Osteocyte (in vitro differentiated cells): Measurements from ENCODE around the gene SMYD3. TPM values are rescaled to one million over a fixed set of nuclear protein-coding genes. Genes with fewer than 3 reads are reported as not detected.
A peak's percentile ranks its signal among the peaks of the same experiment; 100 is the strongest.

Source experiments
- DNase-seq: peaks from one replicate; pipeline ENCODE4 v3.0.0; 2021; ENCODE audit warnings: mixed read lengths; ENCODE audit not compliant: unreplicated experiment; ENCODE audit errors: extremely low spot score
- H3K27ac Mint-ChIP-seq: one replicate; pipeline ENCODE4 v1.8.0; 2021; ENCODE audit warnings: mild to moderate bottlenecking, mixed read lengths; ENCODE audit not compliant: unreplicated experiment
- H3K27me3 Mint-ChIP-seq: one replicate; pipeline ENCODE4 v1.8.0; 2021; ENCODE audit warnings: mixed read lengths; ENCODE audit not compliant: unreplicated experiment
- H3K36me3 Mint-ChIP-seq: one replicate; pipeline ENCODE4 v1.8.0; 2021; ENCODE audit warnings: mixed read lengths; ENCODE audit not compliant: unreplicated experiment
- H3K4me1 Mint-ChIP-seq: one replicate; pipeline ENCODE4 v1.8.0; 2021; ENCODE audit warnings: mixed read lengths; ENCODE audit not compliant: unreplicated experiment
- H3K4me3 Mint-ChIP-seq: one replicate; pipeline ENCODE4 v1.8.0; 2021; ENCODE audit warnings: mild to moderate bottlenecking, moderate library complexity, mixed read lengths; ENCODE audit not compliant: unreplicated experiment
- H3K9me3 Mint-ChIP-seq: one replicate; pipeline ENCODE4 v1.8.0; 2021; ENCODE audit warnings: mixed read lengths; ENCODE audit not compliant: unreplicated experiment
- CTCF ChIP-seq: fragments of 200-600 bp; sonication (generic); IDR thresholded peaks from 2 replicates; pipeline ENCODE4 v1.5.0; 2021; ENCODE audit warnings: antibody characterized with exemption, mild to moderate bottlenecking, moderate library complexity
- total RNA-seq: library from RNA; stranded (reverse); gene quantifications from 2 replicates; pipeline ENCODE4 v1.2.1, GENCODE V29; 2021

SMYD3 gene
- total RNA-seq, 1 donor from 2014 or later: 22.3 TPM

GRCh38 chr1:246215510-246215903 is 291.6 kb downstream of the SMYD3 start:
- peak overlapping the region; percentile 44 for H3K4me3 Mint-ChIP-seq
- H3K27ac Mint-ChIP-seq: peak overlapping the region; percentile 85
- peaks cover 32% of the 10 kb centered on the region for H3K4me1 Mint-ChIP-seq
- no peaks in the 10 kb centered on the region for H3K27me3 Mint-ChIP-seq
- TF ChIP-seq CTCF: no peak
- H3K36me3 Mint-ChIP-seq: no peaks in the 10 kb centered on the region
- no peaks in the 10 kb centered on the region for H3K9me3 Mint-ChIP-seq
- no peak for DNase-seq

- Mint-ChIP-seq H3K27ac (peak overlapping the region; percentile 85), H3K4me3 (peak overlapping the region; percentile 44), H3K36me3 (no peaks in the 10 kb centered on the region)
These were observed 292.2 kb downstream of the SMYD3 start for GRCh38 chr1:246214708-246215509.

GRCh38 chr1:246213947-246214346 is 293.1 kb downstream of the SMYD3 start:
- Mint-ChIP-seq H3K9me3 (no peaks in the 10 kb centered on the region), H3K36me3 (no peaks in the 10 kb centered on the region), H3K27me3 (no peaks in the 10 kb centered on the region), H3K4me1 (peaks cover 24% of the 10 kb centered on the region), H3K27ac (peak overlapping the region; percentile 85), H3K4me3 (no peak overlapping the region)
- no peak for DNase-seq
- no peak for TF ChIP-seq CTCF

More at GRCh38 chr1:246214708-246215509, 292.2 kb downstream of the SMYD3 start:
- no peak for DNase-seq
- Mint-ChIP-seq H3K9me3 (no peaks in the 10 kb centered on the region), H3K27me3 (no peaks in the 10 kb centered on the region), H3K4me1 (peaks cover 31% of the 10 kb centered on the region)
- TF ChIP-seq CTCF: no peak

- Mint-ChIP-seq H3K9me3 (no peaks in the 10 kb centered on the region), H3K27me3 (no peaks in the 10 kb centered on the region)
These were observed 293.6 kb downstream of the SMYD3 start for GRCh38 chr1:246213502-246213901.

More at GRCh38 chr1:246213502-246213901, 293.6 kb downstream of the SMYD3 start:
- H3K4me1 Mint-ChIP-seq: peaks cover 22% of the 10 kb centered on the region
- no peak overlapping the region for H3K4me3 Mint-ChIP-seq
- TF ChIP-seq CTCF: no peak
- DNase-seq: no peak
- H3K27ac Mint-ChIP-seq: no peak overlapping the region
- no peaks in the 10 kb centered on the region for H3K36me3 Mint-ChIP-seq
